HG02852 (cell line): ENCODE measurements around the gene NACC2.

ENCODE experiments used
- ATAC-seq: cut with Tn5 transposase; IDR thresholded peaks from one replicate; pipeline ENCODE4 v1.9.1; 2021; ENCODE audit warnings: mild to moderate bottlenecking, moderate library complexity; ENCODE audit not compliant: unreplicated experiment

The NACC2 gene

GRCh38 chr9:136093346-136093986 lies 1.6 kb downstream of the NACC2 start:
- no peak for ATAC-seq

GRCh38 chr9:136092741-136093140 lies 2.3 kb downstream of the NACC2 start:
- no peak for ATAC-seq

- no peak for ATAC-seq
These were observed 2.8 kb downstream of the NACC2 start for GRCh38 chr9:136092353-136092650.

GRCh38 chr9:136091582-136092352 lies 3.3 kb downstream of the NACC2 start:
- ATAC-seq, result no peak

- no peak for ATAC-seq
These were observed 4.1 kb downstream of the NACC2 start for GRCh38 chr9:136090768-136091581.

GRCh38 chr9:136090056-136090735 lies 4.9 kb downstream of the NACC2 start:
- ATAC-seq, result no peak

- ATAC-seq, result no peak
These were observed 5.4 kb downstream of the NACC2 start for GRCh38 chr9:136089697-136090045.

GRCh38 chr9:136088939-136089696 lies 6.0 kb downstream of the NACC2 start:
- ATAC-seq, result no peak

- ATAC-seq, result no peak
These were observed 6.6 kb downstream of the NACC2 start for GRCh38 chr9:136088481-136088938.

GRCh38 chr9:136087741-136088480 lies 7.2 kb downstream of the NACC2 start:
- ATAC-seq, result no peak

- no peak for ATAC-seq
These were observed 7.9 kb downstream of the NACC2 start for GRCh38 chr9:136086951-136087740.

GRCh38 chr9:136086213-136086881 lies 8.7 kb downstream of the NACC2 start:
- no peak for ATAC-seq

GRCh38 chr9:136085815-136086212 lies 9.3 kb downstream of the NACC2 start:
- ATAC-seq, result no peak

GRCh38 chr9:136084063-136084944 lies 10.8 kb downstream of the NACC2 start:
- ATAC-seq, result no peak

GRCh38 chr9:136083558-136084062 lies 11.5 kb downstream of the NACC2 start:
- ATAC-seq, result no peak

GRCh38 chr9:136082496-136083361 lies 12.4 kb downstream of the NACC2 start:
- no peak for ATAC-seq
